ENCODE measurements around the gene RRP1B.
"Not testable (repeated sequence)": the region's sequence is repeated elsewhere in the genome, so short reads cannot be mapped to it uniquely, and the experiment has no call there.

RRP1B gene

GRCh38 chr21:43643193-43643592 lies 16.2 kb upstream of the RRP1B start:
- DNase-seq (ENCODE audit: low spot score), result no peak

DNA sequence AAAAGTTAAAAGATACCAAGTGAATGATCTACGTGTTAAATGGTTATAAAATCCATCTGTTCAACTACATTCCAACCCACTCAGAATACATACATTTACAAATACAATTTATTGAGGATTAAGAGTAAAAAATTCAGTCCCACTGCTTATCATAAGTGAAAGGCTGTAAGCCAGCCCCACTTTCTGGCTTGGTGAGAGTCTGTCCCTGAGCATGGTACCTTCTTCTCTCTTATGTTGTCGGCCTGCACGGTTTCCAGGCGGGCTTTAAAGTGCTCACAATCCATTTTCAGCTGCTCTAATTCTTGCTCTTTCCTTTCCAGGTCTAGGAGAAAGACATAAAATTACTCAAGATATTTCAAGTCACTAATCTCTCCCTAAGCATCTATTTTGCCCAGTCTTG lies 15.3 kb upstream of the RRP1B start:
- no peak for DNase-seq (ENCODE audit: low spot score)

DNA sequence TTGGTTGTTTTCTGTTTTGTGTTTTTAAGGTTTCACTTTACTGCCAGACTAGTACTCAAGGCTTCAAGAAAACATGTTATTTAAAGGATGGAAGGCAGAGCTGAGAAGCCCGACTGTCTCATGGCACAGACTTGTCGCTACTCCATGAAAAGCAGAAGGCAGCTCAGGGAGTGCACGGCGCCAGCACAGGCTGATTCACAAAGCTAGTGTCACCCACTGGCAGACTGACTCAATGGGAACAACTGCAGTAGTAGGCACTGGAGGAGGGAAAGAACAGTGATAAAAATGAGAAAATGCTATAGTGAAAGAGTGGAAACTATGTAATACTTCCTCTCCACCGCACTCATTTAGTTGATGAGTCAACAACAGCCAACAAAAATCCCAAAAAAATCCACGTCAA lies 14.8 kb upstream of the RRP1B start:
- no peak for DNase-seq (ENCODE audit: low spot score)

DNA sequence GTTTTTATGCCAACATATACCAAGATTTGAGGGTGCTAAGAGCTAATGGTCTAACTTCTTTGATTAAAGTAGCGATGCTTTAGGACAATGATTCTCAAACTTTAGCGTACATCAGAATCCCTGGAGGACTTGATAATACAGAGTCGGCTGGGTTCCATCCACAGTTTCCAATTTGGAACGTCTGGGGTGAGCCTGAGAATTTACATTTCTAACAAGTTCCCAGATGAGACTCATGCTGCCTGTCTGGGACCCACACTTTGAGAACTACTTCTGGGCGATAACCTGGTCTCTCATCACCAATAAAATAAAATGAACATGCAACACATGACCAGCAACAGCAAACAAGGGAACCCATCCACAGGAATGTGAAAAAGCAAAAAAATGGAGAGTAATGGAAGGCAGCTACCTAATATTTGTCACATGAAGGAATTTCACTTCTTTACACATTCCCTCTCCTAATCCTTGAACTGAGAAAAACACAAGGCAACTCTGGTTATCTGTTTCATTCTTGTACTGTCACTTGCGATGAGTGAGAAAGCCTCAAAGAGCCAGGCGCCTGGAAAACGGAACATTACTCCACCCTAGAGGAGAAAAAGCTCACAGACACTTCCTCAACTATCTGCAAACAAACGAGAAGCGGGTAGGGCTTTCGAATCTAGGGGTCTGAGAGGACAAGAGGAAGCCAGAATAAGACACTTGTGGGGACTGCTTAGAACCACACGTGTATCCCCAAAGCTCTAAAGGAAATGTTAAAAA lies 14.0 kb upstream of the RRP1B start:
- DNase-seq (ENCODE audit: low spot score), result peak; percentile 86

DNA sequence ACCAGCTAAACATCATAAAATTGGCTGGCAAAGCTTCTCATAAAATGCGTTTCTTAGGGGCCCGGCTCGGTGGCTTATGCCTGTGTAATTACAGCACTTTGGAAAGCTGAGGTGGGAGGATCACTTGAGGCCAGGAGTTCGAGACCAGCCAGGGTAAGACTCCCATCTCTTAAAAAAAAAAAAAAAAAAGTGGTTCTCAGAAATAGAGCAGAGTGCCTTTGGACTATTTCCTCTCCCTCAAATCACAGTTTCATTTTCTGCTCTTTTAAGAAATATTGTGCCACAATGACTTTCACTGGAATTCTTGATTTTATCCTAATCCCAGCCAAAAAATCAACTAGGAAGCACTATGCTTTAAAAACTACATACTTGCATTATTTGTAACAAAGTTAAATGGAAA lies 13.4 kb upstream of the RRP1B start:
- DNase-seq (ENCODE audit: low spot score), result peak; percentile 16

GRCh38 chr21:43646550-43647260 lies 12.7 kb upstream of the RRP1B start:
- peak; percentile 92 for DNase-seq (ENCODE audit: low spot score)

GRCh38 chr21:43648171-43648570 lies 11.2 kb upstream of the RRP1B start:
- no peak for DNase-seq (ENCODE audit: low spot score)

- DNase-seq (ENCODE audit: low spot score), result not testable (repeated sequence)
These were observed 7.4 kb upstream of the RRP1B start for GRCh38 chr21:43651926-43652325.

- no peak for DNase-seq (ENCODE audit: low spot score)
These were observed 6.7 kb upstream of the RRP1B start for GRCh38 chr21:43652616-43653015.

- DNase-seq (ENCODE audit: low spot score), result no peak
These were observed 5.7 kb upstream of the RRP1B start for GRCh38 chr21:43653626-43654025.

DNA sequence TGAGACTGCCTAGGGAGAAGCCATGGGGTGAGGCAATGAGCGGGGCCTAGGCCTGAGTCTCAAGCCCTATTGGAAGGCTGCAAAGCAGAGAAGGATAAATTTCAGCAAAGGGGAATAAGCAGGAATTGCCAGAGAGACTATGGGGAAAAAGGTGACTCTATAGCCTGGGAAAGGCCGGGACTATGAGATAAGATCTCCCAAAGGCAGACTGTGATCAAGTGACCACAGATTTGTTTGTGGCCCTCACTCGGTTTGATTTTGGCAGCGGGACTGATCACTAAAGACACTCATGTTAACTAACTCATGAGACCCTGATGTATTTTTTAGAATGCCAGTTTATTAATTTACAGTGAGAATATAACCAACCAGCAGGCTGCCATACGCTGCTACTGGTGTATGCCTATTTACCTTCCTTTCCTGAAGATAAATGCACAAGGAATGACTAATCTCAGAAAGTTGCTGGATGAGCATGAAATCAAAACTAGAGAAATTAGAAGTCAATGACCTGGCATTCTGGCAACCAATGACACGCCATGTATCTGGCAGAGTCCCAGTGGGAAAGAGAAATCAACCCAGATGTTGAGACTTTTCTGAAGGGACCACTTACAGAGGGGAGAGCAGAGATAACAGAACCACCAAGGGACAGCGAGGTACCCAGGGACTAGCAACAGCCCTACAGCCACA lies 4.4 kb upstream of the RRP1B start:
- no peak for DNase-seq (ENCODE audit: low spot score)

DNA sequence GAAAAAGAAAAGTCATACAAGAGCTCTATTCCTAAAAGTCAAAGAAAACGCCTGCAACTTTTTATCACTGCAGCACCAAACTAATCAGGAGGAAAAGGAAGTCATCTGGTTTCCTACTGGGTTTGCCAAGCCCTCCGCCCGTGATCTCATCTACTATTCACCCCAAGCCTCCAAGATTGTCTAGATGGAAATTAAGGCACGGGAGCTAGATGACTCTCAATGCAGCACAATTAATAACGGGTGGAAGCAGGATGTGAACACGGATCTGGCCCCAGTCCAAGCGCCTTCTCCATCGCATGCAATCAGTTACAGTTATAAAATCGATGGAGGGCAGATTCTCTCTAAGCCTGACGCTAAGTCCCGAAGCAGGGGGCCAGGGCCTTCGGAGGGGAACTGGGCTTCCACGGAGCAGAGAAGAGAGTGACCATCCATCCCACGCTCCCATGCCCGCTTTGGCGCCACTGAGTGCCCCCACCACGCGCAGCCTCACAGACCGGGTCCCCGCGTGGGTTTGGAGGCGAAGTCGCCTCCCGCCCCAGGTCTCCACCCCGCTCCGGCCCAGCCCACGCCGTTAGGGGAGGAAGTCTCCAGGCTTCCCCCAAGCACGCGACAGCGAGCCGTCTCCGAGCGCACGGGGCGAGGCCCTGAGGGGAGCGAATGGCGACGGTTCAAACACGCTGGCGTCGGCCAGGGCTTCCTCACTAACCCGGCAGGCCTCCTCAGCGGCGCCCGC lies 1.8 kb upstream of the RRP1B start:
- no peak for DNase-seq (ENCODE audit: low spot score)

GRCh38 chr21:43658088-43658741 lies 1.1 kb upstream of the RRP1B start:
- DNase-seq (ENCODE audit: low spot score), result no peak

- DNase-seq (ENCODE audit: low spot score), result no peak
These were observed 608 bp upstream of the RRP1B start for GRCh38 chr21:43658769-43659135.

DNA sequence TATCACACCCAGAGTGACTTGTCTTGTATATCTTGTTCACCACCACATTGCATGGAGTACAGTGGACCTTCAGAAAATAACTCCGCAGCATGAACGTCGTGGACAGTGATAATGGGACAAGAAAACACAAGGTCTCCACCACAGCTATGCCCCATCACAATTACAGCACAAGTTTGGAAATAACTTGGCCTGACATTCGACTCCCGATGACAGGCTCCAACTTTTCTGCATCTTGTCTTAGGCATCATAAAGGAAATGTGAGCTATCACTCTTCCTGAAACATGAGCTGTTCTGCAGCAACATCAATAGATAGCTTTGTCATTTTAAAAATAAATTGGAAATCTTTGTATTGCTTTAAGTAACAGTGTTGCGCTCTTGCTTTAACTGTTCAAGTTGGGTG lies 2.9 kb downstream of the RRP1B start:
- DNase-seq (ENCODE audit: low spot score), result no peak

GRCh38 chr21:43663033-43663432 lies 3.7 kb downstream of the RRP1B start:
- DNase-seq (ENCODE audit: low spot score), result no peak

DNA sequence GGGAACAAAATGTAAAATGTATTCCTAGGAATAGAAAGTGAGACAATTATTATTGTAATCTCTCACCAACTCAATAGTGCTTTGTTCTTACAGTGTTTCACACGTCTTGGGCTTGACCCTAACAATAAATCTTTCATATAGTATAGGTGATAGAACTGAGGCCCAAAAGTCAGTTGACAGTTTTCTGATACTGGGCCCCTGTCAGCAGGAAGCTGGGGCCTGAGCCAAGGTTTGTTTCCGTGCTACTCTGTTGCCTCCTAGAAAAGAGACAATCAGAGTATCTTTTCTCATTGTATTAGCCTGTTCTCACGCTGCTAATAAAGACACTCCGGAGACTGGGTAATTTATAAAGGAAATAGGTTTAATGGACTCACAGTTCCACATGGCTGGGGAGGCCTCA lies 5.0 kb downstream of the RRP1B start:
- DNase-seq (ENCODE audit: low spot score), result no peak

GRCh38 chr21:43665879-43666278 lies 6.5 kb downstream of the RRP1B start:
- DNase-seq (ENCODE audit: low spot score), result no peak

DNA sequence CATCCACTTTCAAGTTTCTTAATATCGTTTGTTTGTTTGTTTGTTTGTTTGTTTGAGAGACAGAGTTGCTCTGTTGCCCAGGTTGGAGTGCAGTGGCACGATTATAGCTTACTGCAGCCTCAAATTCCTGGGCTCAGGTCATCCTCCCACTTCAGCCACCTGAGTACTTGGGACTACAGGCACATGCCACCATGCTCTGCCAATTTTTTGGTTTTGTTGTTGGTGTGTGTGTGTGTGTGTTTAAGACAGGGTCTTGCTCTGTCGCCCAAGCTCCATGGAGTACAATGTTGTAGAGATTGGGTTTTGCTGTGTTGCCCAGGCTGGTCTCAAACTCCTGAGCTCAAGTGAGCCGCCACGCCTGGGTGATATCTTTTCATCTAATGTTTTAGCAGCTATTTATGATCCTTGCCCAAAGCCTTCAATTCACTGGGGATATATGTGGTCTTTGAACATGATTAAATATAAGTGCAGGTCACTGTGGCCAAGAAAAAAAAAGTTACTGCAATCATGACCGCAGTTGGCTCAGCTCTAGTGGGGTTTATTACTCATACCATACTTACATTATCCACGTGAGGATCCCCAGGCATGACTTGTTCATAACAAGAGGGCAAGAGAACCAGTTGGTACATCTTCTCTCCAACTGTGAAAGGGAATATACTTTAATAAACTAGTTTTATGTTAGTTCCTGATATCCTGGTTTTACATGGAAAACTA lies 8.0 kb downstream of the RRP1B start:
- no peak for DNase-seq (ENCODE audit: low spot score)

DNA sequence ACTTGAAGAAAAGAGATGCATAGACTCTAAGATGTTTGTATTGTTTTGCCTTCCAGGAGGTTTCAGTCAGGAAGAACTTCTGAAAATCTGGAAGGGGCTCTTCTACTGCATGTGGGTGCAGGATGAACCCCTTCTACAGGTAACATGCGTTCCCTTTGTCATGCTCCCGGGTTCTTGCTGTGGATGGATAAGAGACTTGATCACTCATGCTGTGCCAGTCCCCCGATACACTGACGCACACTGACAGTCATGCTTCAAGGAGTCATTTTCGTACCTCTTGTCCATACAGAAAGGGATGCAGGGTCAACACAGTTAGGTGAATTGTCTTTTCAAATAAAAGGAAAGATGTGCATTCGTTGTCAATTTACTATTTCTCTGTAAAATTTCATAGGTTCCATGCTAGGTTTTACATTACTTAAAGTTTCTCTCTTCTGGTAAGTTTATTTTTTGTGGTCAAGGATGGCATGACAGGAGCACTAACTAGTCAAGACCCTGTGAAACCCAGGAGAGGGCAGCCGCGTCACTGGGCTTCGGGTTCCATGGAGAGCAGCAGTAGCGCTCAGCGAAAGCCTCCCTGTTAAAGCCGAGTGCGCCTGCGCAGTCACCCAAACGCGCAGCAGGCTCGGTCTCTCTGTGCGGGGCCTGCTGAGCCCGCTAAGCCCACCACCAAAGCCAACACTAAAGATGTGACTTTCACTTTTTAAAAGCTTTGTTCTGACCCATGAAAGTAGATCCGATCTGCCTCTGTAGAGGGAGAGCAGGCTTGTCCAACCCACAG lies 10.7 kb downstream of the RRP1B start:
- DNase-seq (ENCODE audit: low spot score), result no peak

GRCh38 chr21:43675871-43676270 lies 16.5 kb downstream of the RRP1B start:
- no peak for DNase-seq (ENCODE audit: low spot score)
